Fibroblast of lung (primary cell): ENCODE data around the gene SUMO1.

ENCODE experiments used
- CTCF ChIP-seq, 2 donors: IDR thresholded peaks in 1 of 2; conservative IDR thresholded peaks in 1 of 2; 1 replicate in 1 of 2; 2 replicates in 1 of 2; pipeline ENCODE4 v1.5.1; 2011 to 2012; ENCODE audit warnings: low read length in 2 of 2, control low read depth in 1 of 2, inconsistent platforms in 1 of 2, low read depth in 1 of 2, mild to moderate bottlenecking in 1 of 2
- EZH2 ChIP-seq: IDR thresholded peaks from 2 replicates; pipeline ENCODE4 v1.5.1; 2012; ENCODE audit warnings: low read length, control low read depth, mild to moderate bottlenecking; ENCODE audit errors: missing control alignments

GRCh38 chr2:202261531-202261930, 23.1 kb upstream of the SUMO1 start:
- no peak for TF ChIP-seq CTCF (conservative IDR thresholded peaks at IDR 0.05 in 1 of 2, IDR thresholded peaks at IDR 0.05 in 1 of 2; ENCODE audit: low read depth in 1 of 2, low read length in 2 of 2)
- no peak for TF ChIP-seq EZH2
